H1 (cell line): ENCODE measurements around the gene PLTP. TPM values are rescaled to one million over a fixed set of nuclear protein-coding genes. Genes with fewer than 3 reads are reported as not detected.

ENCODE experiments used
- polyA plus RNA-seq, 7 experiments: library from polyadenylated mRNA; depleted of rRNA in 3 of 7; stranded (reverse) in 5 of 7; unstranded in 2 of 7; fragments of >200 nt in 5 of 7; fragments of 200-250 nt in 2 of 7; gene quantifications; 1 replicate in 5 of 7; 2 replicates in 1 of 7; 4 replicates in 1 of 7; pipeline versions ENCODE4 v1.2.1 to v1.2.3, GENCODE V29; 2011 to 2013; ENCODE audit warnings: missing spikeins in 2 of 7, mixed read lengths in 2 of 7
- total RNA-seq: library from RNA; stranded (reverse); fragmentation: NEBNext Ultra II Directional; extraction: Animal tissue kit (Norgen Biotek cat#: 25700); gene quantifications from 2 replicates; pipeline ENCODE4 v1.2.1, GENCODE V29; 2021

The PLTP gene
- total and polyA plus RNA-seq, 2 of the 8 experiments (the other 6 are each of a cell fraction or from before 2014, with no cell fraction given), result 120 to 194 TPM

Other genes starting within 250 kb of the PLTP start
- not detected in 2 replicates for gene WFDC11, start 241.9 kb downstream of the PLTP start, total RNA-seq
- not detected in 2 replicates for gene WFDC11, start 241.9 kb downstream of the PLTP start, polyA plus RNA-seq (2011; rRNA removed)
- gene WFDC13, start 210.1 kb downstream of the PLTP start, total RNA-seq, result not detected in 2 replicates
- gene WFDC13, start 210.1 kb downstream of the PLTP start, polyA plus RNA-seq (2011; rRNA removed), result not detected in 2 replicates
- gene WFDC10B, start 207.1 kb downstream of the PLTP start, total RNA-seq, result 0.54 TPM in 1 of 2 replicates, not detected in the other
- gene WFDC10B, start 207.1 kb downstream of the PLTP start, polyA plus RNA-seq (2011; rRNA removed), result 0.21 and 0.36 TPM in 2 replicates
- gene SPINT4, start 189.8 kb downstream of the PLTP start, total RNA-seq, result not detected in 2 replicates
- not detected in 2 replicates for gene SPINT4, start 189.8 kb downstream of the PLTP start, polyA plus RNA-seq (2011; rRNA removed)
- gene WFDC3, start 120.3 kb downstream of the PLTP start, total RNA-seq, result 0.50 TPM in 1 of 2 replicates, not detected in the other
- gene WFDC3, start 120.3 kb downstream of the PLTP start, polyA plus RNA-seq (2011; rRNA removed), result 0.11 and 0.60 TPM in 2 replicates
- gene DNTTIP1, start 120.2 kb downstream of the PLTP start, total RNA-seq, result 38.4 and 41.9 TPM in 2 replicates
- gene DNTTIP1, start 120.2 kb downstream of the PLTP start, polyA plus RNA-seq (2011; rRNA removed), result 32.6 and 34.9 TPM in 2 replicates
- 243 and 255 TPM in 2 replicates for gene UBE2C, start 99.5 kb downstream of the PLTP start, total RNA-seq
- 312 and 326 TPM in 2 replicates for gene UBE2C, start 99.5 kb downstream of the PLTP start, polyA plus RNA-seq (2011; rRNA removed)
- gene TNNC2, start 84.8 kb downstream of the PLTP start, total RNA-seq, result 3.6 and 5.7 TPM in 2 replicates
- gene TNNC2, start 84.8 kb downstream of the PLTP start, polyA plus RNA-seq (2011; rRNA removed), result 7.6 and 10.4 TPM in 2 replicates
- gene SNX21, start 78.4 kb downstream of the PLTP start, total RNA-seq, result 16.1 and 16.8 TPM in 2 replicates
- 15.8 and 28.2 TPM in 2 replicates for gene SNX21, start 78.4 kb downstream of the PLTP start, polyA plus RNA-seq (2011; rRNA removed)
- 37.3 and 37.6 TPM in 2 replicates for gene ACOT8, start 54.8 kb downstream of the PLTP start, total RNA-seq
- gene ACOT8, start 54.8 kb downstream of the PLTP start, polyA plus RNA-seq (2011; rRNA removed), result 88.8 and 127 TPM in 2 replicates
- gene ZSWIM3, start 54.5 kb downstream of the PLTP start, total RNA-seq, result 6.8 and 6.9 TPM in 2 replicates
- gene ZSWIM3, start 54.5 kb downstream of the PLTP start, polyA plus RNA-seq (2011; rRNA removed), result 5.4 and 5.5 TPM in 2 replicates
- 15.6 and 16.7 TPM in 2 replicates for gene ZSWIM1, start 30.9 kb downstream of the PLTP start, total RNA-seq
- gene ZSWIM1, start 30.9 kb downstream of the PLTP start, polyA plus RNA-seq (2011; rRNA removed), result 13.2 and 14.1 TPM in 2 replicates
- 2.5 and 3.0 TPM in 2 replicates for gene SPATA25, start 24.5 kb downstream of the PLTP start, total RNA-seq
- 2.0 and 3.2 TPM in 2 replicates for gene SPATA25, start 24.5 kb downstream of the PLTP start, polyA plus RNA-seq (2011; rRNA removed)
- gene NEURL2, start 20.9 kb downstream of the PLTP start, total RNA-seq, result 5.2 and 6.9 TPM in 2 replicates
- gene NEURL2, start 20.9 kb downstream of the PLTP start, polyA plus RNA-seq (2011; rRNA removed), result 6.9 and 10.3 TPM in 2 replicates
- 49.7 and 52.5 TPM in 2 replicates for gene CTSA, start 20.8 kb downstream of the PLTP start, total RNA-seq
- gene CTSA, start 20.8 kb downstream of the PLTP start, polyA plus RNA-seq (2011; rRNA removed), result 74.0 and 81.4 TPM in 2 replicates
- gene PCIF1, start 22.5 kb upstream of the PLTP start, total RNA-seq, result 27.2 and 30.3 TPM in 2 replicates
- gene PCIF1, start 22.5 kb upstream of the PLTP start, polyA plus RNA-seq (2011; rRNA removed), result 30.6 and 54.7 TPM in 2 replicates
- gene ZNF335, start 60.0 kb upstream of the PLTP start, total RNA-seq, result 14.6 and 15.9 TPM in 2 replicates
- gene ZNF335, start 60.0 kb upstream of the PLTP start, polyA plus RNA-seq (2011; rRNA removed), result 12.4 and 17.1 TPM in 2 replicates
- gene MMP9, start 96.8 kb upstream of the PLTP start, total RNA-seq, result 1.7 and 2.2 TPM in 2 replicates
- 1.5 and 1.6 TPM in 2 replicates for gene MMP9, start 96.8 kb upstream of the PLTP start, polyA plus RNA-seq (2011; rRNA removed)
- gene SLC12A5, start 117.1 kb upstream of the PLTP start, total RNA-seq, result 5.9 and 7.3 TPM in 2 replicates
- gene SLC12A5, start 117.1 kb upstream of the PLTP start, polyA plus RNA-seq (2011; rRNA removed), result 1.9 and 2.8 TPM in 2 replicates
- gene NCOA5, start 177.8 kb upstream of the PLTP start, total RNA-seq, result 29.0 and 29.9 TPM in 2 replicates
- 18.0 and 20.4 TPM in 2 replicates for gene NCOA5, start 177.8 kb upstream of the PLTP start, polyA plus RNA-seq (2011; rRNA removed)
- 12.1 and 14.5 TPM in 2 replicates for gene CD40, start 206.2 kb upstream of the PLTP start, total RNA-seq
- gene CD40, start 206.2 kb upstream of the PLTP start, polyA plus RNA-seq (2011; rRNA removed), result 18.8 and 19.6 TPM in 2 replicates